Measurements from ENCODE around the gene HELZ.

DNA sequence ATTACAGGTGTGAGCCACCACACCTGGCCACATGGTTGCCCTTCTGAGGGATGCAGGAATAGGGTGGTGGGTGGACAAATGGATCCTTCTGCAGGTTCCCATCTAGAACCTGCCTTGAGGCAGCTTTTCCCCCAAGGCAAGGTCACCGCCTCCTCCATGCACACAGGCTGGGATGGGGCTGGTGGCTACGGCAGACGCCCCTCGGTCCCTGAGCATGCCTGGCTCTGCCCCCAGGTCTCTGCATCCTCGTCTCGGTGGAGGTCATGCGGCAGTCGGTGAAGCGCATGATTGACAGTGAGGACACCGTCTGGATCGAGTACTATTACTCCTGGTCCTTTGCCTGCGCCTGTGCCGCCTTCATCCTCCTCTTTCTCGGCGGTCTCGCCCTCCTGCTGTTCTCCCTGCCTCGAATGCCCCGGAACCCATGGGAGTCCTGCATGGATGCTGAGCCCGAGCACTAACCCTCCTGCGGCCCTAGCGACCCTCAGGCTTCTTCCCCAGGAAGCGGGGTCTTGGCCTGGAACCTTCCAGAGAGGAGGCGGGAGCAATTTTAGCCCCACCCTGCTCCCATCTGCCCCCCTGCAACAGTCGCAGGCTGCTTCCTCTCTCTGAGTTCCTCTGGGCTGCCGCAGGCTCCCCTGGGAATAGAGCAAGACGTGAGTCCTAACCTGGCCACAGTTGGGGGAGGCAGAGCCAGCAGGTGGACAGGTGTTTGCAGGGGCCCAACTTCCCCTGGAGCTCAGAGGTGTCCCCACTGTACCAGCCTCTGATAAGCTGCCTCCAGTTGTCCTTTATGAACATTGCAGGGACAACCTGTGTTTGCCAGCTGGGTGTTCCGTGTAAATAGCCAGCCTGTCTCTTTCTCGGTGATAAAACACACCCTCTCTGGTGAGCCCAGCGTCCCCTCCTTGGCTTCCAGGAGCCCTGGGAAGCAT is 188.9 kb downstream of the HELZ start:
- TF ChIP-seq CTCF (IDR thresholded peaks at IDR 0.05) (no peak), POLR2AphosphoS5 (IDR thresholded peaks at IDR 0.05) (no peak), POLR2A (IDR thresholded peaks at IDR 0.05) (no peak), EP300 (IDR thresholded peaks at IDR 0.05) (no peak)
